ENCODE results near the gene AGTR2. TPM values are rescaled to one million over a fixed set of nuclear protein-coding genes. Genes with fewer than 3 reads are reported as not detected.
"Not testable (repeated sequence)": the region's sequence is repeated elsewhere in the genome, so short reads cannot be mapped to it uniquely, and the experiment has no call there.

The AGTR2 gene
- 100 to 1,000 TPM in 2 of 4 donors, 10 to 100 TPM in 2; 90.6 to 123 (median 110) TPM for polyA plus RNA-seq (ENCODE audit: insufficient read length in 4 of 4)

- DNase-seq (ENCODE audit: low read depth in 4 of 4, low spot score in 3 of 4) = no peak
These were observed at the start of gene AGTR2 for GRCh38 chrX:116170511-116170910. Gene AGTR2 (plus strand): TSS chrX:116170744. CDS start chrX:116172281, 1,537 bp downstream.

- no peak for DNase-seq (ENCODE audit: low read depth in 4 of 4, low spot score in 3 of 4)
These were observed 35.3 kb upstream of the AGTR2 start for GRCh38 chrX:116135277-116135676.

- not testable (repeated sequence) for DNase-seq (ENCODE audit: low read depth in 4 of 4, low spot score in 3 of 4)
These were observed 29.3 kb upstream of the AGTR2 start for GRCh38 chrX:116141270-116141669.

GRCh38 chrX:116142976-116143375 is 27.6 kb upstream of the AGTR2 start:
- DNase-seq (ENCODE audit: low read depth in 4 of 4, low spot score in 3 of 4) = no peak

GRCh38 chrX:116172976-116173375 is 2.4 kb downstream of the AGTR2 start:
- DNase-seq (ENCODE audit: low read depth in 4 of 4, low spot score in 3 of 4) = no peak

GRCh38 chrX:116181300-116181699 is 10.8 kb downstream of the AGTR2 start:
- no peak for DNase-seq (ENCODE audit: low read depth in 4 of 4, low spot score in 3 of 4)

- DNase-seq (ENCODE audit: low read depth in 4 of 4, low spot score in 3 of 4) = no peak
These were observed 14.6 kb downstream of the AGTR2 start for GRCh38 chrX:116185163-116185562.

GRCh38 chrX:116194649-116195048 is 24.1 kb downstream of the AGTR2 start:
- DNase-seq (ENCODE audit: low read depth in 4 of 4, low spot score in 3 of 4) = no peak

- DNase-seq (ENCODE audit: low read depth in 4 of 4, low spot score in 3 of 4) = no peak
These were observed 27.7 kb downstream of the AGTR2 start for GRCh38 chrX:116198235-116198634.

GRCh38 chrX:116198810-116199209 is 28.3 kb downstream of the AGTR2 start:
- no peak for DNase-seq (ENCODE audit: low read depth in 4 of 4, low spot score in 3 of 4)

GRCh38 chrX:116204932-116205331 is 34.4 kb downstream of the AGTR2 start:
- peak in 1 of 4 donors; percentile 2 for DNase-seq (ENCODE audit: low read depth in 4 of 4, low spot score in 3 of 4)

- DNase-seq (ENCODE audit: low read depth in 4 of 4, low spot score in 3 of 4) = no peak
These were observed 42.7 kb downstream of the AGTR2 start for GRCh38 chrX:116213262-116213661.

- not testable (repeated sequence) for DNase-seq (ENCODE audit: low read depth in 4 of 4, low spot score in 3 of 4)
These were observed 46.5 kb downstream of the AGTR2 start for GRCh38 chrX:116217080-116217479.

All from right renal pelvis (tissue), 4 donors.